Chondrocyte (in vitro differentiated cells): ENCODE results near the gene MYRIP. TPM values are rescaled to one million over a fixed set of nuclear protein-coding genes. Genes with fewer than 3 reads are reported as not detected.
A peak's percentile ranks its signal among the peaks of the same experiment; 100 is the strongest.
"Not testable (repeated sequence)": the region's sequence is repeated elsewhere in the genome, so short reads cannot be mapped to it uniquely, and the experiment has no call there.

Source experiments
- DNase-seq: peaks from one replicate; pipeline ENCODE4 v3.0.0; 2021; ENCODE audit warnings: mixed read lengths, low spot score
- H3K27ac Mint-ChIP-seq: one replicate; pipeline ENCODE4 v1.8.0; 2021; ENCODE audit warnings: mild to moderate bottlenecking, moderate library complexity, mixed read lengths; ENCODE audit not compliant: unreplicated experiment
- H3K27me3 Mint-ChIP-seq: 2 replicates; pipeline ENCODE4 v1.8.0; 2021; ENCODE audit warnings: low read depth, mixed read lengths
- H3K36me3 Mint-ChIP-seq: 2 replicates; pipeline ENCODE4 v1.8.0; 2021; ENCODE audit warnings: low read depth, mixed read lengths
- H3K4me1 Mint-ChIP-seq: 2 replicates; pipeline ENCODE4 v1.8.0; 2021; ENCODE audit warnings: low read depth, mild to moderate bottlenecking, mixed read lengths
- H3K4me3 Mint-ChIP-seq: one replicate; pipeline ENCODE4 v1.8.0; 2021; ENCODE audit warnings: mild to moderate bottlenecking, moderate library complexity, mixed read lengths; ENCODE audit not compliant: unreplicated experiment
- H3K9me3 Mint-ChIP-seq: 2 replicates; pipeline ENCODE4 v1.8.0; 2021; ENCODE audit warnings: low read depth, mixed read lengths
- total RNA-seq: library from RNA; stranded (reverse); gene quantifications from 3 replicates; pipeline ENCODE4 v1.2.1, GENCODE V29; 2021
- TF ChIP-seq, protein P1 (sequence below): fragments of 200-600 bp; sonication (generic); IDR thresholded peaks from 2 replicates; pipeline ENCODE4 v1.5.0; 2021; ENCODE audit warnings: antibody characterized with exemption, mild to moderate bottlenecking, moderate library complexity

Gene MYRIP
- total RNA-seq, 1 donor from 2014 or later: 0.12 TPM

DNA sequence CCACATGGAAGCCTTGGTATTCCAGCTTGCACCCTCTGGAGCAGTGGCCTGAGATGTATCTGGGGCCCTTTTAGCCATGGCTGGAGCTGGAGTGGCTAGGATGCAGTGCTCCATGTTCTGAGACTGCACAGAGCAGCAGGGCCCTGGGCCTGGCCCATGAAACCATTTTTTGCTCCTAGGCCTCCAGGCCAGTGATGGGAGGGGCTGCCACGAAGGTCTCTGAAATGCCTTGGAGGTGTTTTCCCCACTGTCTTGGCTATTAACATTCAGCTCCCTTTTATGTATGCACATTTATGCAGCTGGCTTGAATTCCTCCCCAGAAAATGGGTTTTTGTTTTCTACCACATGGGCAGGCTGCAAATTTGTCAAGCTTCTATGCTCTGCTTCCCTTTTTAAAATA is 43.0 kb upstream of the MYRIP start:
- H3K9me3 Mint-ChIP-seq: peaks cover 3% of the 10 kb centered on the region
- no peaks in the 10 kb centered on the region for H3K36me3 Mint-ChIP-seq
- H3K27me3 Mint-ChIP-seq: peaks cover 4% of the 10 kb centered on the region
- no peak for DNase-seq
- no peak overlapping the region for H3K27ac Mint-ChIP-seq
- H3K4me1 Mint-ChIP-seq: no peaks in the 10 kb centered on the region
- H3K4me3 Mint-ChIP-seq: no peak overlapping the region
- TF ChIP-seq, protein P1, sequence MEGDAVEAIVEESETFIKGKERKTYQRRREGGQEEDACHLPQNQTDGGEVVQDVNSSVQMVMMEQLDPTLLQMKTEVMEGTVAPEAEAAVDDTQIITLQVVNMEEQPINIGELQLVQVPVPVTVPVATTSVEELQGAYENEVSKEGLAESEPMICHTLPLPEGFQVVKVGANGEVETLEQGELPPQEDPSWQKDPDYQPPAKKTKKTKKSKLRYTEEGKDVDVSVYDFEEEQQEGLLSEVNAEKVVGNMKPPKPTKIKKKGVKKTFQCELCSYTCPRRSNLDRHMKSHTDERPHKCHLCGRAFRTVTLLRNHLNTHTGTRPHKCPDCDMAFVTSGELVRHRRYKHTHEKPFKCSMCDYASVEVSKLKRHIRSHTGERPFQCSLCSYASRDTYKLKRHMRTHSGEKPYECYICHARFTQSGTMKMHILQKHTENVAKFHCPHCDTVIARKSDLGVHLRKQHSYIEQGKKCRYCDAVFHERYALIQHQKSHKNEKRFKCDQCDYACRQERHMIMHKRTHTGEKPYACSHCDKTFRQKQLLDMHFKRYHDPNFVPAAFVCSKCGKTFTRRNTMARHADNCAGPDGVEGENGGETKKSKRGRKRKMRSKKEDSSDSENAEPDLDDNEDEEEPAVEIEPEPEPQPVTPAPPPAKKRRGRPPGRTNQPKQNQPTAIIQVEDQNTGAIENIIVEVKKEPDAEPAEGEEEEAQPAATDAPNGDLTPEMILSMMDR: no peak

DNA sequence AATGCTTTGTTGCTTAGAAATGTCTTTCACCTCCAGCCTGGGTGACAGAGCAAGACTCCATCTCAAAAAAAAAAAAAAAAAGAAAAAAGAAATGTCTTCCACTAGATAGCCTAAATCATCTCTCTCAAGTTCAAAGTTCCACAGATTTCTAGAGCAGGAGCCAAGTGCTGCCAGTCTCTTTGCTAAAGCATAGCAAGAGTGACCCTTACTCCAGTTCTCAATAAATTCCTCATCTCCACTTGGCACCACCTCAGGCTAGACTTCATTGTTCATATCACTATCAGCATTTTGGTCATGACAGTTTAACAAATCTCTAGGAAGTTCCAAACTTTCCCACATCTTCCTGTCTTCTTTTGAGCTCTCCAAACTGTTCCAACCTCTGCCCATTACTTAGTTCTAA is 42.5 kb upstream of the MYRIP start:
- not testable (repeated sequence) for H3K27ac Mint-ChIP-seq, H3K27me3 Mint-ChIP-seq, H3K9me3 Mint-ChIP-seq, H3K4me3 Mint-ChIP-seq, H3K4me1 Mint-ChIP-seq, H3K36me3 Mint-ChIP-seq, DNase-seq

DNA sequence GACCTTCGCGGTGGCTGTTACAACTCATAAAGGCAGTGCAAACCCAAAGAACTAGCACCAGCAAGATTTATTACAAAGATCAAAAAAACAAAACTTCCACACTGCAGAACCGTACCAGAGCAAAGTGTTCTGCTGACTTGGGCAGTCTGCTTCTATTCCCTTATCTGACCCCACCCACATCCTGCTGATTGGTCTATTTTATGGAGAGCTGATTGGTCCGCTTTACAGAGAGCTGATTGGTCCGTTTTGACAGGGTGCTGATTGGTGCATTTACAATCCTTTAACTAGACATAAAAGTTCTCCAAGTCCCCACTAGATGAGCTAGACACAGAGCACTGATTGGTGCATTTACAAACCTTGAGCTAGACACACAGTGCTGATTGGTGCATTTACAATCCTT is 31.2 kb upstream of the MYRIP start:
- H3K27ac Mint-ChIP-seq, DNase-seq, H3K4me3 Mint-ChIP-seq: not testable (repeated sequence)

DNA sequence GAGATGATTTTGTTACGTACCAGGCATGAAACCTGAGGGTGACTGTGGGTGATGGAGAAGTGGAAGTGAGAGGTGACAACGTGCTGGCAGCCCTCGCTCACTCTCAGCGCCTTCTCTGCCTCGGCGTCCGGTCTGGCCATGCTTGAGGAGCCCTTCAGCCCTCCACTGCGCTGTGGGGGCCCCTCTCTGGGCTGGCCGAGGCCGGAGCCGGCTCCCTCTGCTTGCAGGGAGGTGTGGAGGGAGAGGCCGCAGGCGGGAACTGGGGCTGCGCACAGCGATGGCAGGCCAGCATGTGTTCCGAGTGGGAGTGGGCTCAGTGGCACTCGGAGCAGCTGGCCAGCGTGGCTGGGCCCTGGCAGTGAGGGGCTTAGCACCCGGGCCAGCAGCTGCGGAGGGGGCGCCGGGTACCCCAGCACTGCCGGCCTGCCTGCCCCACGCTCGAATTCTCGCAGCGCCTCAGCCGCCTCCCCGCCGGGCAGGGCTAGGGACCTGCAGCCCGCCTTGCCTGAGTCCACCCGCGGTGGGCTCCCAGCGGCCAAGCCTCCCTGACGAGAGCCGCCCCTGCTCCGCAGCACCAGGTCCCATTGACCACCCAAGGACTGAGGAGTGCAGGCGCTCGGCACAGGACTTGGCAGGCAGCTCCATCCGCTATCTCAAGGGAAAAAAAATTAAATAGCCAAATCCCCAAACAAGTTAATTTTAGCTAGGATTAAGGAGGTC is 29.7 kb upstream of the MYRIP start:
- H3K27ac Mint-ChIP-seq: no peak overlapping the region
- TF ChIP-seq, protein P1: no peak
- peaks cover 22% of the 10 kb centered on the region for H3K9me3 Mint-ChIP-seq
- H3K4me1 Mint-ChIP-seq: no peaks in the 10 kb centered on the region
- no peak overlapping the region for H3K4me3 Mint-ChIP-seq
- H3K36me3 Mint-ChIP-seq: no peaks in the 10 kb centered on the region
- H3K27me3 Mint-ChIP-seq: peaks cover 18% of the 10 kb centered on the region
- peak; percentile 86 for DNase-seq

More for the DNA sequence above, 31.2 kb upstream of the MYRIP start:
- H3K27me3 Mint-ChIP-seq: peaks cover 18% of the 10 kb centered on the region
- peaks cover 27% of the 10 kb centered on the region for H3K9me3 Mint-ChIP-seq
- H3K4me1 Mint-ChIP-seq, H3K36me3 Mint-ChIP-seq: not testable (repeated sequence)

DNA sequence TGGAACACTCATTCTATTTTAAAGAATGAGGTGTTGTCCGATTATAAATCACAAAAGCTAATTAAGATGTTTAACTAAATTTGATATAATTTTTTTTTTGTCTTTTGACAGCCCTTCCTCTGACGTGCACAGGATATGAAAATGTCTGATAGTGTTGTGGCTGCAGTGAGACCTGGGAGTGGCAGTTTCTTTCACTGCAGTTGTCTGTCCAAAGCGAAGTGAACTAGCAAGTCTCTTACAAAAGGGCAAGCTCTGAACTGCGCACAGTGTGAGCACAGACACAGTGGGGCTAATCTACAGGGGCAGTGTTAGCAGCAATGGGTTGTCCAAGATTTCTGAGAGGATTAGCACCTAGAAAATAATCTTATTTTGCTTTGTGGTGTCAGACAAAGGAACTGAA is 29.1 kb upstream of the MYRIP start:
- no peaks in the 10 kb centered on the region for H3K4me1 Mint-ChIP-seq
- no peak overlapping the region for H3K27ac Mint-ChIP-seq
- H3K4me3 Mint-ChIP-seq: no peak overlapping the region
- no peaks in the 10 kb centered on the region for H3K36me3 Mint-ChIP-seq
- DNase-seq: no peak
- peaks cover 18% of the 10 kb centered on the region for H3K27me3 Mint-ChIP-seq
- TF ChIP-seq, protein P1: no peak
- peaks cover 18% of the 10 kb centered on the region for H3K9me3 Mint-ChIP-seq

DNA sequence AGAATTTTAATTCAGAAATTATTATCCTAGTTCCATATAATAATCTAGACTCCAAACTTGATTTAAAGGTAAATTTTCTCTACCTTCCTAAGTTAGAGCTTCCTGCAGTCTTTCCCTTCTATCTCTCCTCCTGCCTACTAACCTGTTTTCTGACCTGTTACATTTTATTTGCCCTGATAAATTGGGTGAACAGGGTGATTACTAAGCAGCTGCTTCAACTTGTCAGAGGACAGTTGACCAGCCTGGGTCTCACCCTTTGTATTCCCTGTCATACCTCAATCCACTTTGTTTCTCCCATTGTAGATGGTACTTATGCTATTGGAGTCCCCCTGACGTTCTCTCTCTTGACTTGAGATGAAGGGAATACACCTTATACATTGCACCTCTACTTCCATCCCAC is 28.4 kb upstream of the MYRIP start:
- Mint-ChIP-seq H3K27ac (no peak overlapping the region), H3K4me3 (no peak overlapping the region), H3K4me1 (no peaks in the 10 kb centered on the region), H3K36me3 (no peaks in the 10 kb centered on the region), H3K27me3 (peaks cover 18% of the 10 kb centered on the region), H3K9me3 (peaks cover 18% of the 10 kb centered on the region)
- no peak for DNase-seq
- TF ChIP-seq, protein P1: no peak
